Dermis blood vessel endothelial cell (primary cell): Measurements from ENCODE around the gene UNC13D. TPM values are rescaled to one million over a fixed set of nuclear protein-coding genes. Genes with fewer than 3 reads are reported as not detected.
"Not testable (repeated sequence)": the region's sequence is repeated elsewhere in the genome, so short reads cannot be mapped to it uniquely, and the experiment has no call there.

ENCODE experiments used
- DNase-seq: peaks from one replicate; pipeline ENCODE4 v3.0.0; 2010
- total RNA-seq: library from RNA; depleted of rRNA; stranded (reverse); fragments of >200 nt; gene quantifications from 2 replicates; pipeline ENCODE4 v1.2.3, GENCODE V29; 2014

The UNC13D gene
- total RNA-seq, 1 donor from 2014 or later: 3.4 TPM

DNA sequence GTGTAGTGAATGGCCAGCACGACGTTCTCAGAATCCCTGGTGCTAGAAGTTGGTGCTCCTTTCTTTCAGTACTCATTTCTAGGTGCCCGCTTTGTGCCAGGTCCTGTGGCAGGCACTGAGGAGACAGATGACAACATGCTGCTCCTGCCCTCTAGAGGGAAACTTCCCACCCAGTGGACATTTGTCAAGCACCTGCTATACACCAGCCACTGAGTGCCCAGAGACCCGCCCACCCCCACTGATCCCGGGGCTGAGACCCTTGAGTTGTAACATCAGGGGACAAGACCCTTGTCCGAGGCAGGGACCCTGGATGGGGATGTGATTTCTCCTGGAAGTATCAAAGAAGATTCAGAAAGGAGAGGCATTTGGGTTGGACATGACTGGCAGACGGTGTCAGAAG is 25.1 kb downstream of the UNC13D start:
- no peak for DNase-seq

DNA sequence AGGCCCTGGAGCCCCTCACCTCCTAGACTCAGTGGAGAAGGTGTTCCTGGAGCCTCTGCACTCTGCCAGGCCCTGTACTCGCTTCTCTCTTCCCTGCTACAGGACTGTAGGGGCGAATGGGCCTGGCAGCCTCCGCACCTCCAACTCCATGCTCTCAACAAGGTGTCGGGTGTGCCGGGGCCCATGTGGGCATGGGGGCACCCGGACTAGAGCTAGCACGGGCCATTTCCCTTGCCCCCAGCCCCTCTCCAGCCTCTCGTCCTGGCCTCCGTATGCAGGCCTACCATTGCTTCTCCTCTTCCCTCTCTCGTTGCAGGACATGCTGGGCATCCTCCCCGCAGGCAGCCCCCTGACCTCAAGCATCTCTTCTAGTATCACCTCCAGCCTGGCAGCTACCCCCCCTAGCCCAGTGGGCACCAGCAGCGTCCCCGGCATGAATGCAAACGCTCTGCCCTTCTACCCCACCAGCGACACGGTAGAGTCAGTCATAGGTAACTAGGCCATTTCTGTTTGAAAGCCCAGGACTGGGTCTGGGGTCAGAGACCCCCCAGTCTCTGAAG is 25.8 kb downstream of the UNC13D start:
- no peak for DNase-seq

GRCh38 chr17:75817571-75817970 is 26.6 kb downstream of the UNC13D start:
- DNase-seq: no peak

GRCh38 chr17:75816693-75817092 is 27.5 kb downstream of the UNC13D start:
- no peak for DNase-seq

GRCh38 chr17:75815399-75815798 is 28.8 kb downstream of the UNC13D start:
- DNase-seq: no peak

DNA sequence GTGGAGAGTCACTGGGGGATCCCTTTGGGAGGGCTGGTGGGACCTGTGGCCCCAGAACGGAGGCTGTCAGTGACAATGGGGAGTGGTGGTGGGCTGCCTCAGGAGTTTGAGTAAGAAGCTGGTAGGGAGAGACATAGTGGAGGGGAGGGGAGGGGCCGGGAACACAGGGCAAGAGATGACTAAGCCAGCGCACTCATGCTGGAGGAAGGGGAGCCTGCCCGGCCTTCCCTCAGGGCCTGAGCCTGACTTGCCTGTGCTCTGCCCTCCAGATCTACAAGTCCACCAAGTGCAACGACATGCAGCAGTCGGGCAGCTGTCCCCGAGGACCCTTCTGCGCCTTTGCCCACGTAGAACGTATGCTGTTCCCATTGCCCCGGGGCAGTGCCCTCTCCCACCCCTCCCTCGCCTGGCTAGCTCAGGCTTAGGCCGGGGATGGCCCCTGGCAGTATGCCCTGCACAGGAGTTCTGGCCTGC is 29.3 kb downstream of the UNC13D start:
- peak; percentile 79 for DNase-seq

DNA sequence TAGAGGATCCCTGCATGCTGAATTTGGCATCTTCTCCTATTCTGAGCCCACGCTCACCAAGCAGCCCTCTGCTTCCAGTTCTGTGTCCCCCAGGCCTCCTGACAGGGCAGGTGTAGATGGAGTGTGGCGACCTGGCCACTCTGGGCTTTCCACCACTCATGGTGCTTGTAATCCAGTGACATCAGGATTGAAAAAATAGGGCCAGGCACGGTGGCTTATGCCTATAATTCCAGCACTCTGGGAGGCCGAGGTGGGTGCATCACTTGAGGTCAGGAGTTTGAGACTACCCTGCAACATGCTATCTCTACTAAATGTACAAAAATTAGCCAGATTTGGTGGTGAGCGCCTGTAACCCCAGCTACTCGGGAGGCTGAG is 30.2 kb downstream of the UNC13D start:
- no peak for DNase-seq

DNA sequence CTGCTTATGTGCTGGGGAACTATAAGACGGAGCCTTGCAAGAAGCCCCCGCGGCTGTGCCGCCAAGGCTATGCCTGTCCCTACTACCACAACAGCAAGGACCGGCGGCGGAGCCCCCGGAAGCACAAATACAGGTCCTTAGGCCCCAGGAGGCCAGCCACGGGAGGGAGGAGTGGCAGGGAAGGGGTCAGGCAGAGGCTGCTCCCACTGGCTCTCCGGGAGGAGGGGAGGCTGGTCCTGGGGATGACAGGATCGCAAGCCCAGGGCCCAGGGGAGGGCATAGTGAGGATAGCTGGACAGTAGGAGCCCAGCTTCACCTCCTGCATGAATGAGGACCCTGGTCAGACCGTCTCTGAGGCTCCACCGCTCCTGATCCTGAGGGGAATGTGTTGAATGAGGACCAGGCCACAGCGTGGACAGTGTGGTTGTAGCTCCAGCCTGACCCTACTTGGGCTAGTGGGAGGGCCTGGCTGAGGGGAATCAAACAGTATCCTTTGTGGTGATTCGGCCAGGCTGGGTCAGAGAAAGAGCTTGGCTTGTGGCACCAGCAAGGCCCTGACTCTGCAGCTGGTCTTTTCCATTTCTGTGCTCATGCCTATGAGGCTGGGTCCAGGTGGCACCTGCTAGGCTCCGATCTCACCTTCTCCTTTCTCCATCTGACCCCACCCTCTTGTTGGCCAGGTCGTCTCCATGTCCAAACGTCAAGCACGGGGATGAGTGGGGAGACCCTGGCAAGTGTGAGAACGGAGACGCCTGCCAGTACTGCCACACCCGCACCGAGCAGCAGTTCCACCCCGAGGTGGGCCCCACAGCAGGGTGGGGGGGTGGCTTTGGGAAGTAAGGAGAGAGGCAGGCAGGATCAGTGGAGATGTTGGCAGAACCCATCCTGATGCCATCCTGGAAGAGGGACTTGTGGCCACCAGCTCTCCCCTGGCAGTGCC is 30.9 kb downstream of the UNC13D start:
- DNase-seq: no peak

DNA sequence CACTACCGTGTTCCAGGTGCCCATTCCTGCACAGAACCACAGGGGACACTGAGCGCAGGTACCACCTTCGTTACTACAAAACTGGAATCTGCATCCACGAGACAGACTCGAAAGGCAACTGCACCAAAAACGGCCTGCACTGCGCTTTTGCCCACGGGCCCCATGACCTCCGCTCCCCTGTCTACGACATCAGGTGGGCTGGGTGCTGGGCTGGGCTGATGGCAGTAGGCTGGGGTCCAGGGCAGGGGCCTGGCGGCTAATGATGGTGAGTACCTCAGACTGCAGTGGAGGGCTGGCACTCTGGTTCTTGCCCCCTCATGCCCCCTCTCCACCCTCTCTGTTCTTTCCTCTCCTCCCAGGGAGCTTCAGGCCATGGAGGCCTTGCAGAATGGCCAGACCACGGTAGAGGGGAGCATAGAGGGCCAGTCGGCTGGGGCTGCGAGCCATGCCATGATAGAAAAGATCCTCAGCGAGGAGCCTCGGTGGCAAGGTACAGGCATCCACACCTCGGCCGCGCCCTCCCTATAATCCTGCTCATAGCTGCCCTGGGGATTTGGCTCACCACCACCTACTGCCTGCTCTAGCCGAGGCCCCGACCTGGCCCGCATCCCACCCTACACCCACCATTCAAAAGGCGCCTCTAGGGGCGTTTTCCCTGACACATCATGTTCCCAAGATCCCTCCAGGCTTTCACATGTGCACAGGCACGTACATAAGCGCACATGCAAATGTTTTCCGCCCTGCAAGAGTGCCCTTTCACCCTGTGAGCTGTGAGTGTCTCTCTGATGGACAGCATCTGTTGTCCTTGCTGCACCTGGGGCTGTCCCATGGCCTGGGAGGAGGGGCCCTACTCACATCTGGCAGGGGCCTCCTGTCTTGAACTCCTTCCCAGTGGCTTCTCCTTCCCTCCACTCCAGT is 31.8 kb downstream of the UNC13D start:
- DNase-seq: no peak

DNA sequence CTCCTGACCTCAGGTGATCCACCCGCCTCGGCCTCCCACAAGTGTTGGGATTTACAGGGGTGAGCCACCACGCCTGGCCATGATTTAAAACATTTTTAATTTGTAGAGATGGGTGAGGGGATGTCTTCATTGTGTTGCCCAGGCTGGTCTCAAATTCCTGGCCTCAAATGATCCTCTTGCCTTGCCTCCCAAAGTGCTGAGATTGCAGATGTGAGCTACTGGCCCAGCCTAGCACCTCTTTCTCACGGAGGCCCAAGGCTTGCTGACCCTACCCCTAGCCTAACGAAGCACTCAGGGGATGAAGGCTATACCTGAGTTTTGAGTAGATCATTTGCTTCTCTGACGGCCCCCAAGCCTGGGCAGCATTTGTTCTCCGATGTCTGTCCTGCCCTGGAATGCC is 33.0 kb downstream of the UNC13D start:
- no peak for DNase-seq

DNA sequence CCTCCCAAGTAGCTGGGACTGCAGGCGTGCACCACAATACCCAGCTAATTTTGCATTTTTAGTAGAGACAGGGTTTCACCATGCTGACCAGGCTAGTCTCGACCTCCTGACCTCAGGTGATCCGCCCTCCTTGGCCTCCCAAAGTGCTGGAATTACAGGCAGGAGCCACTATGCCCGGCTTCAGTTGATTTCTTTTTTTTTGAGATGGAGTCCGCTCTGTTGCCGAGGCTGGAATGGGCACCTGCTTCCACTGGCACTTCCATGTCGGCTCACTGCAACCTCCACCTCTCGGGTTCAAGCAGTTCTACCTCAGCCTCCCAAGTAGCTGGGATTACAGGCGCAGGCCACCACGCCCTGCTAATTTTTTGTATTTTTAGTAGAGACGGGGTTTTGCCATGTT is 33.4 kb downstream of the UNC13D start:
- DNase-seq: not testable (repeated sequence)

DNA sequence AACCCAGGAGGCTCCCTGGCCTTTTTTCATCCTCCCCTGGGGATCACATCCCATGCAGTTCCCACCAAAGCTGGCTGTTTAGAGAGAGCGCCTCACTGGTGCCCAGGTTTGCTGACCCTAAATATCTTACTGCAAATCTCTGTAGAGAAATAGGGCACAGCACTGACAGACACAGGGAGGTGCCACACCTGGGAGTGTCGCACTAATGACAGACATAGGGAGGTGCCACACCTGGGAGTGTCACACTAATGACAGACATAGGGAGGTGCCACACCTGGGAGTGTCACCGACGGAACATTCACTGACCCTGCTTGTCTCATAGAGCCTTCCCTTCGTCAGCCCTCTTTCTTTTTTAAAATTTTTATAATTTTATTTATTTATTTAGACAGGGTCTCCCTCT is 34.0 kb downstream of the UNC13D start:
- DNase-seq: no peak

DNA sequence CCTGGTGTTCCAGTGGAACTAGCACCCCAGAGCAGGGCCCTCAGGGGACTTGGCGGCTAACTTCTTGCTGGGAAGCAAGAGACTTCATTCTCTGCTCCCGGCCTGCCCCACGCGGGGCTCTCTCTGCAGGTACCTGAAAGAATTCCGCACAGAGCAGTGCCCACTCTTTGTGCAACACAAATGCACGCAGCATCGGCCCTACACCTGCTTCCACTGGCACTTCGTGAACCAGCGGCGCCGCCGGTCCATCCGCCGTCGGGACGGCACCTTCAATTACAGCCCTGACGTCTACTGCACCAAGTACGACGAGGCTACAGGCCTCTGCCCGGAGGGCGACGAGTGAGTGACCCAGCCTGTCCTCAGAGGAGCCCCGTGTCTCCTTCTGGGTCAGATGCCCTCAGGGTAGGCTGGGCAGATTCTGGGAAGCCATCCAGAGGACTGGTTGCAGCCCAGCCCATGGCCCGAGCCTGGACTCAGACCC is 34.5 kb downstream of the UNC13D start:
- no peak for DNase-seq

GRCh38 chr17:75808905-75809621 is 35.1 kb downstream of the UNC13D start:
- DNase-seq: peak; percentile 84

- DNase-seq: no peak
These were observed 35.7 kb downstream of the UNC13D start for GRCh38 chr17:75808549-75808904.

DNA sequence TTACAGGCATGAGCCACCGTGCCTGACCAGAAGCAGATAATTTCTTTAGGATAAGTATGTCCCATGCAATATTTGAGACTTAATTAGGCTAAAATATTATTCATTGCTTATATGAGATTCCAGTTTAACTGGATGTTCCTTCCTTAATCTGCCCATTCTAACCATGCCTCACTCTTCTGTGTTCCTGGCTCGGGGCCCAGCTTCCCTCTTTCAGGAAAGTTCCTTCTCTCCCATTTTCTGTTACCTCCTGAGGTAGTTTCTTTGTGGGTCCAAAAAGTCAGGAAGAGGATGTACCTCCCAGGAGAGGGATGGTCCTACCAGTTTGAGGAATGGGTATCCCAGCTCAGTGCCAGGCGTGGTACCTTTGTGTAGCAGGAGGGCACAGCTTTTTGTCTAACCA is 36.3 kb downstream of the UNC13D start:
- DNase-seq: no peak

GRCh38 chr17:75806822-75807500 is 37.2 kb downstream of the UNC13D start:
- no peak for DNase-seq

DNA sequence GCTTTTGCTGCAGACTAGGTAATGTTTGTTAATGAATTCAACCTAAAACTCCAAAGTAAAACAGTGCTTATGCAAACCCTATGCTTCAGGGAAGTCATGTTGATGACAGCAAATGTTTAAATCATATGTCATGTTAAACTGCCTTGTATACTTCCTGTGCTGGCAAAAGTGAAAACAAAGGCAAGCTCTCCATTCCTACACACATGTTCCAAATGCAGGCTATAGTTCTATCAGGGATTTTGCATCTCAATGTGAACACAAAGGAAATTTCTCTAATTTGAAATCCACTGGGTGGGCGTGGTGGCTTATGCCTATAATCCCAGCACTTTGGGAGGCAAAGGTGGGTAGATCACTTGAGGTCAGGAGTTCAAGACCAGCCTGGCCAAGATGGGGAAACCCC is 40.3 kb downstream of the UNC13D start:
- no peak for DNase-seq

DNA sequence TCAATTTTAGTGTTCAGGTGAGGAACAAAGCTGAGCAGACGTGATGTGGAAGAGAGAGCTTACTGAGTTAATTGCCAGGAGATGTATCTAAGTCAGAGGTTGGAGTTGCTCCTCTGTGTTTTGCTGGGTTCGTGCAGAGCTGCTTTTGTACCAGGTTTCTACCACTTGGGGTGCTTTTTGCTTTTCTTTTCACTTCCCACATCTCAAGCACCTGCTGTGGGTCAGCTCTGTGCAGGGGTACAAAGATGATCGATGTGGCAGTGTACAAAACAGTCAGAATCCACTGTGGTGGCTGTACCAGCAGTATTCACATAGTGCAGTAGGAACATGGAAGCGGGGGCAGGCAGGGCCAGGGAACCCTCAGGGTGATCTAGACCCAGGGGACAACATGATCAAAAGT is 44.8 kb downstream of the UNC13D start:
- DNase-seq: no peak

- DNase-seq: no peak
These were observed 48.2 kb downstream of the UNC13D start for GRCh38 chr17:75795820-75796607.

DNA sequence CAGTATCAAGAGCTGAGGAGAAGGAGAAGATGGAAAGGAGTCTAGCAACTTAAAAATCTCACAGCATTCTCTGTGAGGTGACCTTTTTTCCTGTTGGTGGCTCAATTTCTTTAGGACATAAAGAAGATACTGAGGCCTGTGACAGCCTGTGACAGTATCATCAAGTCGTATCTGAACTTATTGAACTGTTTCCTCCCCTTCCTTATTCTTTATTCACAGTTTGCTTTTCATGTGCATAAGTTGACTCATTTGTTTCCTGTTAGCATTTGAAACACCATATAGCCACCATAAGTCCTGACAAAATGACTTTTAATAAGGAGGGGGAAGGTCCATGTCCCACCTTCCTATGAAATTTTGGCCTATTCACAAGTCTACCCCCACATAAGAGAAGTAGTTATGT is 50.7 kb downstream of the UNC13D start:
- DNase-seq: no peak
